GM12892 (cell line): Measurements from ENCODE around the gene TNFRSF4. TPM values are rescaled to one million over a fixed set of nuclear protein-coding genes. Genes with fewer than 3 reads are reported as not detected.

Experiments
- DNase-seq: peaks from one replicate; pipeline ENCODE4 v3.0.0; 2011; ENCODE audit not compliant: insufficient read length
- FAIRE-seq: peaks from 2 replicates; lab custom pipeline; 2011; peaks lifted over from hg19 to GRCh38; lab: Jason Lieb, UNC
- POLR2A ChIP-seq: IDR thresholded peaks from 2 replicates; pipeline ENCODE4 v1.6.1; 2011; ENCODE audit warnings: low read depth, low read length, control low read depth
- POLR2AphosphoS5 ChIP-seq: IDR thresholded peaks from 2 replicates; pipeline ENCODE4 v1.6.1; 2011; ENCODE audit warnings: low read depth, low read length, control low read depth
- TAF1 ChIP-seq: IDR thresholded peaks from 2 replicates; pipeline ENCODE4 v1.6.1; 2011; ENCODE audit warnings: low read depth, mild to moderate bottlenecking, control low read depth, low read length, borderline replicate concordance
- polyA plus RNA-seq: library from polyadenylated mRNA; unstranded; fragments of >200 nt; gene quantifications from one replicate; pipeline ENCODE4 v1.2.1, GENCODE V29; 2012; ENCODE audit warnings: missing spikeins, inconsistent platforms; ENCODE audit not compliant: missing spikeins

TNFRSF4 gene
- 2.9 TPM for polyA plus RNA-seq

DNA sequence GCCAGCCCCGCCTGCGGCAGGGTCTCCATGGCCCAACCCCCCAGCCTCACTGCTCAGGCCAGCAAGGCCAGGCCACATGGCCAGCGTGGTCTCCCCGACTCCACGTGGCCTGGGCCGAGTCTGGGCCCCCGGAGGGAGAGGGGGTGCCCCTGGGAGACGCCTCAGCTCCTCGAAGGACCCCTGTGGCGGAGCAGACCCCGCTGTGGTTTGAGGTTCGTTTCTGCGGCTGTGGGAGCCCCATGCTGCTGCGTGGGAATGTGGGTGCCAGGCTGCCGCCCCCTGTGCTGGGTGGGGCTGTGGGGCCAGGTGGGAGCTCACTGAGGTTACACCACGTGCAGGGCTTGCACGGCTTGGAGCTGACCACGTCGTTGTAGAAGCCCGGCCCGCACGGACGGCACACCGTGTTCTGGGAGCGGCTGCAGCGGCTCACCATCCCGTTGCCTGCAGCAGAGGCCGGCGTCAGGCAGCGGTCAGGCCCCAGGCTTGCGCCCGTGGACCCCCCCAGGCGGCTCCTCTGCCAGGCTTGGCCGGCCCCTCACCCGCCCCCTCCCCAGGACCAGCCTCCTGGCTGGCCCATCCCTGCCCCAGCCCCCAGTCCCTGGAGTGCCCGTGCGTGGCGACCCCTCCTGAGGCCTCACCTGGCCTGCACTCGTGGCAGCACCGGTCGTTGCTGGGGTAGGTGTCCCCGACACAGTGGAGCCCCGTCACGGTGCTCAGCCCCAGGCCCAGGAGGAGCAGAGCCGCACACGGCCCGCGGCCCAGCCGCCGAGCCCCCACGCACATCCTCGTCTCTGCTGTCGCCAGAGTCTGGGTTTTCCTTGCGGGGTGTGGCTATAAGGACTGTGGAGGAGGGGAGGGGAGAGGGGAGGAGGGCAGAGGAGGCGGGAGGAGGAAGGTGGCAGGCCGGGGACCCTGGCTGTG, at the start of gene TNFRSF4:
Gene TNFRSF4, minus strand, starts transcription at position 809 of the 921 bp plus-strand sequence. Its CDS starts 26 bp downstream, at position 783.
- FAIRE-seq (peak; percentile 76), DNase-seq (no peak)
- TF ChIP-seq TAF1 = no peak
- no peak for TF ChIP-seq POLR2A
- no peak for TF ChIP-seq POLR2AphosphoS5

GRCh38 chr1:1262758-1263157, 48.8 kb upstream of the TNFRSF4 start:
- no peak for DNase-seq
- TF ChIP-seq POLR2AphosphoS5 = no peak
- no peak for TF ChIP-seq TAF1
- no peak for TF ChIP-seq POLR2A
- FAIRE-seq = no peak

GRCh38 chr1:1262071-1262470, 48.1 kb upstream of the TNFRSF4 start:
- no peak for DNase-seq
- FAIRE-seq = no peak
- no peak for TF ChIP-seq TAF1
- no peak for TF ChIP-seq POLR2AphosphoS5
- no peak for TF ChIP-seq POLR2A

GRCh38 chr1:1260843-1261560, 47.0 kb upstream of the TNFRSF4 start:
- TF ChIP-seq POLR2AphosphoS5 (no peak), TAF1 (no peak)
- FAIRE-seq = no peak
- no peak for DNase-seq

DNA sequence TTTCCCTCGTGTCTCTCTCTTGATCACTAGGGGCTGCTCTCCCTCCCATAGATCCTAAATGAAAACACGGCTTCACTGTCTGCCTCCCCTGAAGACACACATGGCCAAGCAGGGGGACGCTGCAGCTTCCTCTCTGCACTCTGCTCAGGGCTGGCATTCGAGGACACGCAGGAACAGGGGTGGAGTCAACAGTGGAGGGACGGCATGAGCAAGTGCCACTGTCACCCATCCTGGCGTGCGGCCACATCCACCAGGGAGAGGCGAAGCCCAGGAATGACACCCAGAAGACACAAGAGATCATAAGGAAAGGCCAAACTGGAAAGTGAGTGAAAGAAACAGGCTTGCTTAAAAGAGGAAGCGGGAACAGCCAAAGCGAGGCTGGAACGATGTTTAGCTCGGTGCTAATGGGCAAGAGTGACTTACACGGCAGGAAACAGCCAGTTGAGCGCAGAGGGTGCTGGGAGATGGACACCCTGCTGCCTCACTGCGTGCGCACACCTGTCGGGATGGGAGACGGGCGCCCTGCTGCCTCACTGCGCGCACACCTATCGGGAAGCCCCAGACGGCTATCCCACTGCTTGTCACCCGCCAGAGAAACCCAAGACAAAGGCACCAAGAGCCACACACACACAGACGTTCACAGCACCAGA, 46.1 kb upstream of the TNFRSF4 start:
- FAIRE-seq (no peak), DNase-seq (no peak)
- TF ChIP-seq TAF1 = no peak
- no peak; the same call in 1 of the 2 replicates for TF ChIP-seq POLR2A
- TF ChIP-seq POLR2AphosphoS5 = no peak

- FAIRE-seq (no peak), DNase-seq (no peak)
- TF ChIP-seq POLR2AphosphoS5 (no peak), POLR2A (no peak), TAF1 (no peak)
These were observed 45.6 kb upstream of the TNFRSF4 start for GRCh38 chr1:1259540-1259939.

GRCh38 chr1:1259119-1259488, 45.2 kb upstream of the TNFRSF4 start:
- TF ChIP-seq POLR2A = no peak
- no peak for TF ChIP-seq TAF1
- TF ChIP-seq POLR2AphosphoS5 = peak; percentile 45; the same call in 1 of the 2 replicates
- DNase-seq = no peak
- no peak for FAIRE-seq

DNA sequence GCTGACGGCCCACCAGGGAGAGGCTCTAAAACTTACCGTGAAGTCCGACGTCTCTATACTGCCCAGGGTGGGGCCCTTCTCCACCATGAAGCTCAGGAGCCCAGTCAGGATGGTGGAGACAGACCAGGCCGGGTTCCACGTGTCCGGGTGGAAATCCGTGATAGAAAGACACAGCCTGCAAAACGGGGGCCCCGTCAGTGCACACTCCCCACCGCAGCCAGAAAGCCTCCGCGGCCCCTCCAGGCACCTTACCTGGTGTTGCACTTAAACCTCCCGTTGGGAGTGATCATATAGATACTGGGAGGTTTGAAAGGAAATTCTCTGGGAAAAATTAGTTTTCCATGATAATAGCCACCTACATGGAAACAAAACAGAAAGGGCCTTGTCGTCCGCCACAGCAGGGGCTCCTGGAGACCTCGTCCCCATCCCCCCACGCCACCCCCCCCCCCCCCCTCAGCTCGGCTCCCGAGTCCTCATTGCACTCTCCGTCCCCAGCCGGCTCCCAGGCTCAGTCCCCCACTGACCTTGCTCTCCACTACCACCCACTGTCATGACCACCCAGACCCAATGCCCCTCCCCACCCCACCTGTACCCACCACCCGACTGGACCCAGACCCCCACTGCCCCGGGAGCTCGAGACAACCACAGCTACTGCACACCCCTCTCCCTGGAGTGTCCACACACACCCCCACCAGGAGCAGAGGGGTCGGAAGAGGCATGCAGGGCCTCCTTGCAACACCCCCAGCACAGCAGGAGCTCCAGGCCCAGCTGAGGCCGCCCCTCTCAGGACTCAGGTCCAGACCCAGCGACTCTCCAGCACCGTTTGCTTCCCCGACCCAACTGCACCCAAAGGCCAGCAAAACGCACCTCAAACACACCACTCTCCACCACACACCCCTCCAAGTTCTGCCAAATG, 43.3 kb upstream of the TNFRSF4 start:
- DNase-seq (no peak), FAIRE-seq (no peak)
- no peak for TF ChIP-seq POLR2A
- no peak for TF ChIP-seq POLR2AphosphoS5
- no peak for TF ChIP-seq TAF1

GRCh38 chr1:1255611-1256010, 41.7 kb upstream of the TNFRSF4 start:
- no peak for DNase-seq
- TF ChIP-seq POLR2A (no peak), TAF1 (no peak), POLR2AphosphoS5 (no peak)
- no peak for FAIRE-seq

DNA sequence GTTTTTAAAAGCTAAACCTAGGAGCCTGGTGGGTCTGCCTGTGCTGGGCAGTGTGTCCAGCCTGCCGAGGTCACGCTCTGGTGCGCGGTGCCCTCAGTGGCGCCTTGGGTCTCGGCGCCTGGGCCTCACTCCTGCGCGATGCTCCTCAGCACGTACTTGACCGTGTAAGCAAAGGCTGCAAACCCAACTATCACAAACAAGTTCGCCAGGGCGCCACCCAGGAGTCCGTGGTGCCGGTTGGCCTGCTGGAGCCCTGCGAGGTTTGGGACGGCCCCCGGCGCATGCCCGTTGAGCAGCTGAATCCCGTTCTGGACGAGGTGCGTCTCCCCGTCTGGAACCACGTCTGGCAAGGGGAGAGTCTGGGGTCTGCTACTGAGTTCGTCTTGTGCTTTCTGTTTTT, 41.1 kb upstream of the TNFRSF4 start:
- FAIRE-seq (no peak), DNase-seq (no peak)
- TF ChIP-seq POLR2A (no peak), POLR2AphosphoS5 (no peak), TAF1 (no peak)

DNA sequence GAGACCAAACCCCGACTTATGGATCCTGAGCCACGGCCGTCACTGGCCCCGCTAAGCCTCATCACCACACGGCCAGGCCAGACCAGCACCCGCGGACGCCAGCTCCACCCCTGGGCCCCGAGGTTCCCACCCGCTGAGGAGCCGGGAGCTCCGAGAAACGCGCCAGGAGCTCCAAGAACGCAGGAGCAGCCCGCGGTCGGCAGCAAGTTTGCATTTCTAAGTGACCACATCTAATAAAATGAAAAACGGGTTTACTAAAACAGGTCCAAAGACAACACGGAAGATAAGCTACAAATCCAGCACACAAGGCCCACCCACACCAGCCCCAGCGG, 40.7 kb upstream of the TNFRSF4 start:
- DNase-seq (no peak), FAIRE-seq (no peak)
- TF ChIP-seq TAF1 = no peak
- no peak for TF ChIP-seq POLR2AphosphoS5
